TTC549 (cell line): ENCODE results near the gene HOXB5.

ENCODE experiments used
- FAIRE-seq: peaks from 2 replicates; lab custom pipeline; 2012; peaks lifted over from hg19 to GRCh38; lab: Jason Lieb, UNC

The HOXB5 gene

GRCh38 chr17:48546924-48547807 is 46.4 kb downstream of the HOXB5 start:
- peak; percentile 97 for FAIRE-seq

GRCh38 chr17:48546137-48546923 is 47.2 kb downstream of the HOXB5 start:
- FAIRE-seq = no peak

- no peak for FAIRE-seq
These were observed 48.0 kb downstream of the HOXB5 start for GRCh38 chr17:48545539-48545938.

GRCh38 chr17:48545022-48545375 is 48.6 kb downstream of the HOXB5 start, which contains the start of gene HOXB2:
Gene HOXB2, minus strand, starts transcription at chr17:48545109. Its CDS starts 198 bp downstream, at chr17:48544911.
- FAIRE-seq = no peak

DNA sequence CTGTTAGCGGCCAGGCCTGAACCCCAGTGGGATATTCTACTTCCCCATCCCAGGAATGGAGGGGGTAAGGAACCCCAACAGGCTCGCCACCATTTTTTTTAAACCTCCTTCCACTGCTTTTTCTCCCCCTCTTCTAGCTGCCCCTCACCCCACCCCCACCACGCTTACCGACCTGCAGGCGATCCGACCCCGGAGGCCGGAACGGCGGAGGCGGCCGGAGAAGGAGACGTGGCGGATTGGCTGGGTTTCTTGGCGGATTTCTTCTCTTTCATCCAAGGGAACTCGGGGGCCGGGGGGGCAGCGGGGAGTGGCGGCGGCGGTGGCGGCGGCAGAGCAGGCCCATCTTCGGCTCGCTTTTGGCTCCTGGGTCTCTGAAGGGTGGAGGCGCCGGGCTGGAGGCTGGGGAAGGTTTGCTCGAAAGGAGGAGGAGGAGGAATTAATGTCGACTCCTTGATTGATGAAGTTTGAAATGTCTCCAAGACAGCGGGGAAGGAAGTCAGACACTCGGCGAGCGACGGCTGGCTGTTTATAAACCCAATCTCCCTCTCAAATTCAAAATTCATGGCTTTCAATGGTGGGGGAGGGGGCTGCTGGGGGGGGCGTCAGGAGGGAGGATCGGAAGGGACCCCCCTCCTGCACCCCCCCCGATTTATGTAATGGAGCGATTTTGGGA is 49.1 kb downstream of the HOXB5 start:
- FAIRE-seq = no peak

- FAIRE-seq = no peak
These were observed 49.7 kb downstream of the HOXB5 start for GRCh38 chr17:48543854-48544348.

DNA sequence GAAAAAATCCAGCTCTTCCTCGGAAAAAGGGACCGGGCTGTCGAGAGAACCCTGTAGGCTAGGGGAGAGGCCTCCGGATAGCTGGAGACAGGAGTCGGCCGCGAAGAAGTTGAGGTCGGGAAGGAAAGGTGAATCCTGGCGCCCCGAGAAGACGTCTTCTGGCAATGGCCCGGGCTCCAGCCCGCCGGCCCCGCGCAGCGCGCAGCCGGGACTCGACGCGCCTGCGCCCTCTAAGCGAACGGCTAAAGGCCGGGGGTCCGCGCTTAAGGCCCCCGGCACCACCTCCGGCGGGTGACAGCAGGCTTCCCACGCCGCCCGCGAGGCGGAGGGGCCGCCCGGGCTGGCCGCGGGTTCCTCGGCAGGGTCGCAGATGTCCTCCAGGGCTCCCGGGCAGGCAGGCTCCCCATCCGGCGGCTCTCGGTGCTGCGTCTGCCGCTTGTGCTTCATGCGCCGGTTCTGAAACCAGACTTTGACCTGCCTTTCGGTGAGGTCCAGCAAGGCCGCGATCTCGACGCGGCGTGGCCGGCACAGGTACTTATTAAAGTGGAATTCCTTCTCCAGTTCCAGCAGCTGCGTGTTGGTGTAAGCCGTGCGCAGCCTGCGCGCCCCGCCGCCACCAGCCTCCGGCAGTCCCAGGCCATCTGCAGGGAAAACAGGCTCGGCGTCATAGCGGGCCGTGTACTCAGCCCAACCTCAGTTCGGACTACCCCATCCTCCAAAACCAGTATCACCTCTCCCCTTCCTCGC is 50.3 kb downstream of the HOXB5 start:
- no peak for FAIRE-seq

GRCh38 chr17:48542698-48543106 is 50.9 kb downstream of the HOXB5 start:
- FAIRE-seq = no peak

GRCh38 chr17:48542114-48542656 is 51.4 kb downstream of the HOXB5 start:
- no peak for FAIRE-seq

DNA sequence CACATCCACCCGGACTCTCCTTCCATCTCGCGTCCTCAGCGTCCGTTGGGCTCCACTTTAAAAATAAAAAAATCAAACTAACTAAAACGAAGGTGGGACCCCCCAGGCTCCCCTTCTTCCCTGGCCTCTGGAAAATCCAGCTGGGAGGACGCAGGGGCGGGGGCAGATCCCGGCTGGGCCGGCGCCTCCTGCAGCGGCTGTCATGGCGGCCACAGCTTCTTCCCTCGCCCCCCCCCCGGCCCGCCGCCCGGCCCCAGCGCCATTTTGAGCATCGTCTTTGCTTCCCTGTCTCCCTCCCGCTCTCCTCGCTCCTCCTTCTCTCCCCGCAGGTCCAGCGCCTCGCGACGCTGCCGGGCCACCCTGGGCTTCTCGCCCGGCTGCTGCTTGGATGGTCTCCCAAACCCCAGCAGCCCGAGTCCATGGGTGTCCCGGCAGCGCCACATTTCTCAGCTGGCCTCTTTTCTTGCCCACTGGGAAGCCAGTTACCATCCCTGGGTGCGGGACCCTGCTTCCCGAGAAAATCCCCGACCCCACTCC is 51.9 kb downstream of the HOXB5 start:
- no peak for FAIRE-seq
